H1 (cell line): ENCODE results near the gene RUNX1. TPM values are rescaled to one million over a fixed set of nuclear protein-coding genes. Genes with fewer than 3 reads are reported as not detected.

Experiments
- CTCF ChIA-PET: fragments of 300-600 bp; sonication (Branson Sonifier 250); formaldehyde crosslinking; loops from one replicate; lab custom pipeline; 2021; ENCODE audit not compliant: partially characterized antibody; lab: Charles Lee
- POLR2A ChIA-PET: fragments of 300-600 bp; sonication (Branson Sonifier 250); formaldehyde crosslinking; loops from one replicate; lab custom pipeline; 2021; ENCODE audit warnings: inconsistent platforms; ENCODE audit not compliant: partially characterized antibody; lab: Charles Lee
- DNase-seq, 2 experiments: peaks; one replicate each; pipeline versions ENCODE4 v3.0.0 to v3.0.0-alpha.2; 2010 to 2022; ENCODE audit warnings: low spot score in 2 of 2, low read depth in 1 of 2, mixed read lengths in 1 of 2
- FAIRE-seq: peaks from 2 replicates; lab custom pipeline; 2011; peaks lifted over from hg19 to GRCh38; lab: Jason Lieb, UNC
- H2AFZ ChIP-seq: 2 replicates; pipeline ENCODE4 v1.8.1; 2012; ENCODE audit warnings: low read length, inconsistent platforms
- H2AK5ac ChIP-seq: 2 replicates; pipeline ENCODE4 v1.6.1; 2013; ENCODE audit warnings: low read depth, low read length
- H2BK120ac ChIP-seq: replicated peaks from 2 replicates; pipeline ENCODE3; 2013; ENCODE audit warnings: low read depth, low read length, inconsistent platforms
- H2BK12ac ChIP-seq: 2 replicates; pipeline ENCODE4 v1.6.1; 2013; ENCODE audit warnings: low read depth, low read length
- H2BK15ac ChIP-seq: 2 replicates; pipeline ENCODE4 v1.6.1; 2013; ENCODE audit warnings: low read length
- H2BK20ac ChIP-seq: 2 replicates; pipeline ENCODE4 v1.6.1; 2013; ENCODE audit warnings: low read length
- H2BK5ac ChIP-seq: 2 replicates; pipeline ENCODE4 v1.6.1; 2013; ENCODE audit warnings: low read depth, low read length
- H3K14ac ChIP-seq: 2 replicates; pipeline ENCODE4 v1.6.1; 2013; ENCODE audit warnings: inconsistent platforms; ENCODE audit not compliant: insufficient read length
- H3K18ac ChIP-seq: 2 replicates; pipeline ENCODE4 v1.6.1; 2013; ENCODE audit warnings: low read length; ENCODE audit errors: extremely low read depth
- H3K23ac ChIP-seq: 2 replicates; pipeline ENCODE4 v1.6.1; 2013; ENCODE audit warnings: inconsistent platforms; ENCODE audit not compliant: insufficient read length
- H3K23me2 ChIP-seq: 2 replicates; pipeline ENCODE4 v1.6.1; 2013; ENCODE audit warnings: low read depth, low read length
- H3K27ac ChIP-seq: 2 replicates; pipeline ENCODE4 v1.6.1; 2011; ENCODE audit warnings: low read depth, low read length, inconsistent platforms
- H3K27me3 ChIP-seq, 4 experiments: replicated peaks in 1 of 4; 1 replicate in 1 of 4; 2 replicates in 3 of 4; pipeline versions ENCODE4 v1.6.1 to v1.8.1; 2011 to 2013; ENCODE audit warnings: low read length in 3 of 4, mild to moderate bottlenecking in 3 of 4, inconsistent platforms in 2 of 4, mixed read lengths in 2 of 4, moderate library complexity in 1 of 4; ENCODE audit not compliant: control insufficient read depth in 3 of 4, insufficient read depth in 3 of 4; ENCODE audit errors: extremely low read depth in 1 of 4
- H3K36me3 ChIP-seq, 4 experiments: 2 replicates each; pipeline versions ENCODE4 v1.6.1 to v1.8.1; 2011 to 2013; ENCODE audit warnings: mild to moderate bottlenecking in 4 of 4, low read length in 3 of 4, moderate library complexity in 2 of 4, control low read depth in 1 of 4, inconsistent platforms in 1 of 4; ENCODE audit not compliant: insufficient read depth in 4 of 4, control insufficient read depth in 2 of 4
- H3K4ac ChIP-seq: replicated peaks from 2 replicates; pipeline ENCODE3; 2013; ENCODE audit warnings: low read length, low read depth, mixed read lengths, inconsistent platforms; ENCODE audit not compliant: insufficient read length
- H3K4me1 ChIP-seq, 4 experiments: replicated peaks in 1 of 4; 1 replicate in 1 of 4; 2 replicates in 3 of 4; pipeline versions ENCODE4 v1.6.1 to v1.8.1; 2011 to 2013; ENCODE audit warnings: low read length in 3 of 4, inconsistent platforms in 2 of 4, mixed read lengths in 1 of 4; ENCODE audit not compliant: insufficient read depth in 4 of 4, control insufficient read depth in 3 of 4
- H3K4me2 ChIP-seq, 2 experiments: 2 replicates each; pipeline versions ENCODE4 v1.6.1 to v1.8.1; 2011 to 2013; ENCODE audit warnings: low read depth in 2 of 2, low read length in 2 of 2, control low read depth in 1 of 2, inconsistent platforms in 1 of 2, mild to moderate bottlenecking in 1 of 2; ENCODE audit not compliant: insufficient read depth in 1 of 2
- H3K4me3 ChIP-seq, 4 experiments: fragments of 200-600, 300-600 bp in 1 of 4; sonication (generic), shearing (Covaris generic), sonication (Bioruptor Twin) in 1 of 4; 2 replicates each; pipeline versions ENCODE4 v1.5.1 to v1.8.1; 2011 to 2016; ENCODE audit warnings: low read length in 4 of 4, low read depth in 3 of 4, control low read depth in 2 of 4, inconsistent platforms in 2 of 4, mild to moderate bottlenecking in 2 of 4, mixed read lengths in 1 of 4, moderate library complexity in 1 of 4; ENCODE audit not compliant: insufficient read depth in 2 of 4; ENCODE audit errors: extremely low read depth in 1 of 4
- H3K56ac ChIP-seq: replicated peaks from 2 replicates; pipeline ENCODE3; 2013; ENCODE audit warnings: low read depth, mild to moderate bottlenecking, mixed read lengths, low read length, inconsistent platforms; ENCODE audit not compliant: insufficient read length
- H3K79me1 ChIP-seq: 2 replicates; pipeline ENCODE4 v1.6.1; 2013; ENCODE audit warnings: low read depth, low read length, control low read depth
- H3K79me2 ChIP-seq, 2 experiments: 2 replicates each; pipeline versions ENCODE4 v1.6.1 to v1.8.1; 2012 to 2013; ENCODE audit warnings: low read length in 2 of 2, mild to moderate bottlenecking in 2 of 2, inconsistent platforms in 1 of 2; ENCODE audit not compliant: insufficient read depth in 2 of 2, control insufficient read depth in 1 of 2
- H3K9ac ChIP-seq, 4 experiments: replicated peaks in 1 of 4; 1 replicate in 1 of 4; 2 replicates in 3 of 4; pipeline versions ENCODE4 v1.6.1 to v1.8.1; 2011 to 2013; ENCODE audit warnings: low read depth in 3 of 4, low read length in 3 of 4, control low read depth in 2 of 4, mild to moderate bottlenecking in 2 of 4, moderate library complexity in 2 of 4, inconsistent platforms in 1 of 4; ENCODE audit errors: extremely low read depth in 1 of 4
- H3K9me3 ChIP-seq, 2 experiments: 2 replicates each; pipeline versions ENCODE4 v1.6.1 to v1.8.1; 2012 to 2013; ENCODE audit warnings: mild to moderate bottlenecking in 2 of 2, moderate library complexity in 2 of 2, control low read depth in 1 of 2, inconsistent platforms in 1 of 2, low read depth in 1 of 2, low read length in 1 of 2, mixed read lengths in 1 of 2; ENCODE audit not compliant: insufficient read depth in 2 of 2
- H4K20me1 ChIP-seq, 2 experiments: replicated peaks in 1 of 2; 2 replicates each; pipeline versions ENCODE3 to v1.8.1; 2011 to 2013; ENCODE audit warnings: inconsistent platforms in 2 of 2, low read length in 2 of 2, mild to moderate bottlenecking in 1 of 2; ENCODE audit not compliant: insufficient read depth in 2 of 2, control insufficient read depth in 1 of 2
- H4K5ac ChIP-seq: 2 replicates; pipeline ENCODE4 v1.6.1; 2013; ENCODE audit warnings: low read length, low read depth, mixed read lengths, inconsistent platforms; ENCODE audit not compliant: insufficient read length
- H4K8ac ChIP-seq: 2 replicates; pipeline ENCODE4 v1.8.0; 2013; ENCODE audit warnings: mild to moderate bottlenecking, moderate library complexity, low read length, inconsistent platforms; ENCODE audit not compliant: insufficient read depth; ENCODE audit errors: extremely low read depth
- H4K91ac ChIP-seq: replicated peaks from 2 replicates; pipeline ENCODE3; 2013; ENCODE audit warnings: low read length, mixed read lengths, inconsistent platforms; ENCODE audit not compliant: insufficient read length
- CHD2 ChIP-seq: IDR thresholded peaks from 2 replicates; pipeline ENCODE4 v1.6.1; 2012; ENCODE audit warnings: low read length, improper control_type of control experiment
- NANOG ChIP-seq: IDR thresholded peaks from 2 replicates; pipeline ENCODE4 v1.6.1; 2011; ENCODE audit warnings: low read length, low read depth, mild to moderate bottlenecking, inconsistent platforms; ENCODE audit not compliant: insufficient read depth, poor library complexity, severe bottlenecking
- POLR2AphosphoS5 ChIP-seq: IDR thresholded peaks from 2 replicates; pipeline ENCODE4 v1.6.1; 2011; ENCODE audit warnings: low read depth, low read length
- POU5F1 ChIP-seq: IDR thresholded peaks from 2 replicates; pipeline ENCODE4 v1.6.1; 2011; ENCODE audit warnings: low read depth, mild to moderate bottlenecking, low read length, moderate library complexity
- TAF7 ChIP-seq: optimal IDR thresholded peaks from 2 replicates; pipeline ENCODE3; 2011; ENCODE audit warnings: low read depth, mild to moderate bottlenecking, inconsistent platforms, low read length, moderate library complexity, borderline replicate concordance
- WGBS, 2 experiments: shearing (Covaris generic) in 1 of 2; methylation state at CpG; one replicate each; pipeline versions ENCODE4 v1.1.6 to v1.1.7; 2013 to 2015; ENCODE audit warnings: low lambda C conversion rate in 2 of 2, mixed read lengths in 2 of 2, inconsistent platforms in 1 of 2, low coverage in 1 of 2, missing lambda C conversion rate in 1 of 2; ENCODE audit not compliant: insufficient replicate concordance in 2 of 2, insufficient coverage in 1 of 2, insufficient read length in 1 of 2; ENCODE audit errors: extremely low coverage in 1 of 2, missing lambda C conversion rate in 1 of 2; 5-methylcytosine and 5-hydroxymethylcytosine counted together
- polyA plus RNA-seq, 7 experiments: library from polyadenylated mRNA; depleted of rRNA in 3 of 7; stranded (reverse) in 5 of 7; unstranded in 2 of 7; fragments of >200 nt in 5 of 7; fragments of 200-250 nt in 2 of 7; gene quantifications; 1 replicate in 5 of 7; 2 replicates in 1 of 7; 4 replicates in 1 of 7; pipeline versions ENCODE4 v1.2.1 to v1.2.3, GENCODE V29; 2011 to 2013; ENCODE audit warnings: missing spikeins in 2 of 7, mixed read lengths in 2 of 7
- total RNA-seq: library from RNA; stranded (reverse); fragmentation: NEBNext Ultra II Directional; extraction: Animal tissue kit (Norgen Biotek cat#: 25700); gene quantifications from 2 replicates; pipeline ENCODE4 v1.2.1, GENCODE V29; 2021

RUNX1 gene
- total and polyA plus RNA-seq, 2 of the 8 experiments (the other 6 are each of a cell fraction or from before 2014, with no cell fraction given) = 0.20 to 0.60 TPM

DNA sequence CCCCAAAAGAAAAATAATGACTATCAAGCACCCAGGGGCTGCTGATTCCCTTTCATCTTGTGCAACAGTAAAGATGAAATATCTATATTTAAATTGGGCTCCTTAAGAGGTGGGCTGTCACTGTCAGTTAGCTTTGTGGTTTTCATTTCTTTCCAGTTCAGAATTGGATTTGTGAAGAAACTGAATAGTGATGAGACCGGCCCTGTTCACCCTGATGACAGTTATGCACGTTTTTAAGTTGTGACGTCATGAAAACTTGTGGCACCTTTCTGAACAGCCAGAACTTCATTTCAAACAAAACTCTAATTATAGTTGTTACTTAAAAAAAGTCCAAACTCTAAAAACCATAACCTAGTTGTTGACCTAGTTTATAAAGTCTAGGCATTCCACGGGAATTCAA lies 125.9 kb downstream of the RUNX1 start:
- H2BK12ac ChIP-seq = no peak overlapping the region
- H2BK20ac ChIP-seq = no peak overlapping the region
- no peaks in the 10 kb centered on the region for H3K27me3 ChIP-seq
- H3K79me2 ChIP-seq = no peaks in the 10 kb centered on the region
- no peak overlapping the region for H2BK5ac ChIP-seq
- H3K56ac ChIP-seq = no peak overlapping the region
- H3K4ac ChIP-seq = no peak overlapping the region
- TF ChIP-seq POLR2AphosphoS5 = no peak
- TF ChIP-seq CHD2 = no peak
- no peak for TF ChIP-seq NANOG
- TF ChIP-seq TAF7 = no peak
- no peak for TF ChIP-seq POU5F1
- H3K9me3 ChIP-seq = no peaks in the 10 kb centered on the region
- no peak overlapping the region for H3K9ac ChIP-seq
- POLR2A ChIA-PET = no interaction called here
- no peak overlapping the region for H2BK120ac ChIP-seq
- H2BK15ac ChIP-seq = no peak overlapping the region
- no peak overlapping the region for H4K8ac ChIP-seq
- H3K36me3 ChIP-seq = no peaks in the 10 kb centered on the region
- WGBS, 2 experiments = 89% methylated on average over 4 of the region's 4 CpGs; no CpG with 5 or more reads in 1 of the 2 experiments
- no peak overlapping the region for H2AK5ac ChIP-seq
- H2AFZ ChIP-seq = no peak overlapping the region
- no peak overlapping the region for H4K5ac ChIP-seq
- H3K18ac ChIP-seq = no peak overlapping the region
- no peak overlapping the region for H3K14ac ChIP-seq
- H4K20me1 ChIP-seq = no peaks in the 10 kb centered on the region
- DNase-seq (no peak), FAIRE-seq (no peak)
- no peak overlapping the region for H3K4me2 ChIP-seq
- no peaks in the 10 kb centered on the region for H3K4me1 ChIP-seq
- H3K27ac ChIP-seq = no peak overlapping the region
- no peak overlapping the region for H3K23ac ChIP-seq
- no peaks in the 10 kb centered on the region for H3K79me1 ChIP-seq
- CTCF ChIA-PET = no interaction called here
- no peak overlapping the region for H4K91ac ChIP-seq
- H3K4me3 ChIP-seq = no peak overlapping the region
- H3K23me2 ChIP-seq = no peaks in the 10 kb centered on the region
